GM10266 (cell line): ENCODE data around the gene CALR3.

Source experiments
- DNase-seq: peaks from one replicate; pipeline ENCODE4 v3.0.0; 2012; ENCODE audit errors: extremely low spot score
- CTCF ChIP-seq: IDR thresholded peaks from 2 replicates; pipeline ENCODE4 v1.5.1; 2012; ENCODE audit warnings: mild to moderate bottlenecking, low read depth; ENCODE audit not compliant: control insufficient read depth, insufficient read depth; ENCODE audit errors: missing control alignments

Gene CALR3

GRCh38 chr19:16537111-16537510 lies 41.1 kb upstream of the CALR3 start:
- no peak for TF ChIP-seq CTCF
- DNase-seq, result no peak

- no peak for DNase-seq
- no peak for TF ChIP-seq CTCF
These were observed 40.2 kb upstream of the CALR3 start for GRCh38 chr19:16536130-16536529.

DNA sequence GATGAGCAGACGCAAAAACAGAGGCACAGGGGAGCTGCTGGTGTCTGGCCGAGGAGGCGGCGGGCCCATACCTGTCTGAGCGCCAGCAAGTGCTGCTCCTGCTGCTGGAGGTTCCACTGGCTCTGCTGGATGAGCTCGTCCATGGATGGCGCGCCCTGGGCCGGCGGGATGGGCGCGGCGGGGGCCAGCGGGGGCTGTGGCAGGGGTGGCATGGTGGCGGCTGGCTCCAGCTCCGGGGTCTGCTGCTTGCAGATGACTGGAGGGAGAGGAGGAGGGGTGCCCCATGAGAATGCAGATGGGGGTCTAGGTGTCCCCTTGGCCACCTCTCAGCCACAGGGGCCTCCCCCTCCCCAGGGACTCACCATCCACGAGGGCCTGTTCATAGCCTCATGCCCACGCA lies 39.4 kb upstream of the CALR3 start:
- no peak for DNase-seq
- TF ChIP-seq CTCF, result no peak

- DNase-seq, result peak; percentile 21
- no peak for TF ChIP-seq CTCF
These were observed 36.7 kb upstream of the CALR3 start for GRCh38 chr19:16532440-16533234.

DNA sequence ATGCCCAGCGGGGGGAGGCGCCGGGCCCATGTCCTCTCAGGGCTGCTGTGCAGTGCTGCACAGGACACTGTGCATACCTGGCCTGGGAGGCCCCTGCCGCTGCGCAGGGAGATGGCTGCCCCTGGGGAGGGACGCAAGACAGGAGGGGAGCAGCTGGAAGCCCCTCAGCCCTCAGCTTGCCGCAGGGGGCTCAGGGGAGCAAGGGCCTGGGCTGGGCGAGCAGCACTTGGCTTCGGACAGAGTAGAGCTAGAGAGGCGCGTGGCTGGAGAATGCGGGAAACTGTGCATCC lies 35.4 kb upstream of the CALR3 start:
- no peak for TF ChIP-seq CTCF
- no peak for DNase-seq

GRCh38 chr19:16530540-16531379 lies 34.8 kb upstream of the CALR3 start:
- no peak for TF ChIP-seq CTCF
- no peak for DNase-seq

GRCh38 chr19:16529466-16530144 lies 33.6 kb upstream of the CALR3 start:
- DNase-seq, result no peak
- no peak for TF ChIP-seq CTCF
